Pancreas (tissue), 10 donors: Measurements from ENCODE around the gene AKR1D1. TPM values are rescaled to one million over a fixed set of nuclear protein-coding genes. Genes with fewer than 3 reads are reported as not detected.

Experiments
- ATAC-seq, 4 donors: fragments of 200-7000 bp; cut with Tn5 transposase; one replicate each; pipeline versions ENCODE4 v1.8.0 to v1.9.1; 2020; ENCODE audit warnings: mild to moderate bottlenecking in 4 of 4, moderate library complexity in 4 of 4
- DNase-seq, 6 donors: peaks; one replicate each; pipeline ENCODE4 v3.0.0-alpha.2; 2020
- FAIRE-seq: peaks from 2 replicates; lab custom pipeline; 2012; peaks lifted over from hg19 to GRCh38; lab: Jason Lieb, UNC
- H3K27ac ChIP-seq, 4 donors: fragments of 200-600 bp; sonication (generic); 1 replicate in 3 of 4; 2 replicates in 1 of 4; pipeline versions ENCODE4 v1.5.0 to v1.8.0; 2020
- H3K27me3 ChIP-seq, 4 donors: fragments of 200-600 bp; one replicate each; pipeline ENCODE4 v1.8.0; 2021
- H3K36me3 ChIP-seq, 3 donors: fragments of 200-600 bp; sonication (generic) in 1 of 3; one replicate each; pipeline versions ENCODE4 v1.5.0 to v1.8.0; 2020 to 2021
- H3K4me1 ChIP-seq, 3 donors: fragments of 200-600 bp; one replicate each; pipeline ENCODE4 v1.8.0; 2021
- H3K4me3 ChIP-seq, 4 donors: fragments of 200-600 bp; sonication (generic) in 2 of 4; one replicate each; pipeline versions ENCODE4 v1.5.0 to v1.8.0; 2020 to 2021
- H3K9me3 ChIP-seq, 4 donors: fragments of 200-600 bp; one replicate each; pipeline ENCODE4 v1.8.0; 2021
- WGBS, 2 donors: extraction: QIAGEN DNeasy Blood & Tissue Kit; methylation state at CpG; one replicate each; pipeline ENCODE4 v1.1.7; 2013; 5-methylcytosine and 5-hydroxymethylcytosine counted together
- intact Hi-C, 3 donors: fragments of 100-400 bp; cut with DNase I; formaldehyde crosslinking; loops; one replicate each; pipeline versions ENCODE4 v1.11.1 to v1.14.2; 2022
- polyA plus RNA-seq, 2 donors: library from polyadenylated mRNA; stranded (reverse); fragments of 200-250 nt; gene quantifications; one replicate each; pipeline ENCODE4 v1.2.3, GENCODE V29; 2013
- total RNA-seq, 6 donors: library from RNA; stranded (reverse); fragmentation: NEBNext Ultra II Directional in 4 of 6; extraction: Animal tissue kit (Norgen Biotek cat#: 25700) in 4 of 6; gene quantifications; one replicate each; pipeline versions ENCODE4 v1.2.1 to v1.2.4, GENCODE V29; 2021 to 2023
- TF ChIP-seq, protein P1 (sequence below), 4 donors: fragments of 200-600 bp; sonication (generic) in 3 of 4; IDR thresholded peaks; one replicate each; pipeline versions ENCODE4 v1.5.0 to v1.8.0; 2021; ENCODE audit warnings: antibody characterized with exemption in 4 of 4
- donor health status: healthy with polysubstance abuse.
- donor health status: DM: no; HTN: no; CAD: no; lungs with moderate emphysema.
- donor health status: DM: no; HTN: no; CAD: no.
- donor health status: control.
- donor health status: control.
- donor health status: Bipolar disorder and iron deficiency.
- donor health status: DM: yes; HTN: yes; CAD: no.
- donor health status: DM: no; HTN: no; CAD: no.
- donor health status: DM: no; HTN: no; CAD: no.
- donor health status: DM: yes; HTN: yes; CAD: no.

AKR1D1 gene
- total and polyA plus RNA-seq, 8 donors = 0.02 to 0.28 TPM; not detected in 6

DNA sequence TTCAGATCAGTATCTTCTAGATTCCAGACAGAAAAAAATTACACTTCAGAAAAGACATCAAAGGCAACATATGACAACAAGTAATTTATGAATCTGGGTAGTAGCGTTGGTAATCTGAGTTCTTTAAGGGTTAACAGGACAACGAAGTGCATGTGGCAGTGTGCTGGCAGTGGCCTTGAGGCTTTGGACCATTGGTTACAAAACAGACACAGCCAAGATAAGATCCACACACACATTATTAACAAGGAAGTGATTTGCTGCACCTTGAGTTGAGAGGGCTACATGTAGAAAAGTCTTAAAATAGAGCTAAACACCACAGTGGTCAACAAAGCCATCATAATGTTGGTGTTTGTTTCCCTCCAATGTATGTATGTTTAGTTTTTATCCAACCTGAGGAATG is 40.6 kb downstream of the AKR1D1 start:
- no peak for FAIRE-seq
- ATAC-seq = peak in 3 of 4 donors; percentile 30 to 73 (median 71)

GRCh38 chr7:138120140-138120827 is 44.0 kb downstream of the AKR1D1 start:
- intact Hi-C loops = no loop called here
- FAIRE-seq (no peak), ATAC-seq (no peak), DNase-seq (no peak)
- 75 to 76% methylated on average over 10 of the region's 10 CpGs for WGBS, 2 donors
- Histone ChIP-seq H3K36me3 (no peaks in the 10 kb centered on the region), H3K27ac (no peak overlapping the region), H3K4me1 (no peaks in the 10 kb centered on the region), H3K9me3 (no peaks in the 10 kb centered on the region), H3K4me3 (no peak overlapping the region), H3K27me3 (no peaks in the 10 kb centered on the region)
- TF ChIP-seq, protein P1, sequence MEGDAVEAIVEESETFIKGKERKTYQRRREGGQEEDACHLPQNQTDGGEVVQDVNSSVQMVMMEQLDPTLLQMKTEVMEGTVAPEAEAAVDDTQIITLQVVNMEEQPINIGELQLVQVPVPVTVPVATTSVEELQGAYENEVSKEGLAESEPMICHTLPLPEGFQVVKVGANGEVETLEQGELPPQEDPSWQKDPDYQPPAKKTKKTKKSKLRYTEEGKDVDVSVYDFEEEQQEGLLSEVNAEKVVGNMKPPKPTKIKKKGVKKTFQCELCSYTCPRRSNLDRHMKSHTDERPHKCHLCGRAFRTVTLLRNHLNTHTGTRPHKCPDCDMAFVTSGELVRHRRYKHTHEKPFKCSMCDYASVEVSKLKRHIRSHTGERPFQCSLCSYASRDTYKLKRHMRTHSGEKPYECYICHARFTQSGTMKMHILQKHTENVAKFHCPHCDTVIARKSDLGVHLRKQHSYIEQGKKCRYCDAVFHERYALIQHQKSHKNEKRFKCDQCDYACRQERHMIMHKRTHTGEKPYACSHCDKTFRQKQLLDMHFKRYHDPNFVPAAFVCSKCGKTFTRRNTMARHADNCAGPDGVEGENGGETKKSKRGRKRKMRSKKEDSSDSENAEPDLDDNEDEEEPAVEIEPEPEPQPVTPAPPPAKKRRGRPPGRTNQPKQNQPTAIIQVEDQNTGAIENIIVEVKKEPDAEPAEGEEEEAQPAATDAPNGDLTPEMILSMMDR (IDR thresholded peaks at IDR 0.05) = no peak

More for the DNA sequence above, 40.6 kb downstream of the AKR1D1 start:
- Histone ChIP-seq H3K27ac (no peak overlapping the region), H3K36me3 (no peaks in the 10 kb centered on the region), H3K4me3 (no peak overlapping the region), H3K27me3 (no peaks in the 10 kb centered on the region), H3K9me3 (no peaks in the 10 kb centered on the region), H3K4me1 (no peaks in the 10 kb centered on the region)
- intact Hi-C loops = no loop called here
- DNase-seq = no peak
- TF ChIP-seq, protein P1 (IDR thresholded peaks at IDR 0.05) = no peak
- WGBS, 2 donors = 14 to 15% methylated on average over 2 of the region's 2 CpGs

DNA sequence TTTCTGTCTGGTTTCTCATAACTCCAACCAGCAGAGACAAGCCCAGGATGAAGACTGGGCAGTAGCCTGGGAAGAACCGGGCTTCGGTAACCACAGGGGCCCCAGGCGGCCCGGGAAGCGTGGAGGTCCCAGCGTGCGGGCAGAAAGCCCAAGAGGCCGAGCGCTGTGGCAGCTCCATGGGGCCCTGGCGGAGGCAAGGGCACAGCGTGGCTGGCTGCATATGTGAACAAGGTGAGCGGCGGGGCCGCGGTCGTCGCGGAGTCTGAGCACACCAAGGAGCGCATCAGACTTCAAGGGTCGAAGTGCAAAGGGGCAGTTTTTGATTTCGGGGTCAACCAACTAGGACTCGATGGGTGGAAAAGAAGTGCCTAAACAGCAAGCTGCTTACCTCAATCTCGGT is 45.9 kb downstream of the AKR1D1 start:
- intact Hi-C loops = no loop called here
- 93 to 94% methylated on average over 23 of the region's 23 CpGs for WGBS, 2 donors

GRCh38 chr7:138125119-138125518 is 48.9 kb downstream of the AKR1D1 start:
- Histone ChIP-seq H3K9me3 (no peaks in the 10 kb centered on the region), H3K27me3 (no peaks in the 10 kb centered on the region), H3K4me1 (no peaks in the 10 kb centered on the region), H3K4me3 (no peak overlapping the region), H3K36me3 (no peaks in the 10 kb centered on the region), H3K27ac (no peak overlapping the region)
- no peak for FAIRE-seq
- 65 to 85% methylated on average over 2 of the region's 2 CpGs for whole genome bisulfite sequencing, 2 donors
- TF ChIP-seq, protein P1 (IDR thresholded peaks at IDR 0.05) = no peak
- intact Hi-C loops = no loop called here
- no peak for DNase-seq
- peak in 1 of 4 donors; percentile 20 for ATAC-seq

More for the DNA sequence above, 45.9 kb downstream of the AKR1D1 start:
- Histone ChIP-seq H3K9me3 (no peaks in the 10 kb centered on the region), H3K4me3 (no peak overlapping the region), H3K27me3 (no peaks in the 10 kb centered on the region), H3K4me1 (no peaks in the 10 kb centered on the region), H3K27ac (no peak overlapping the region), H3K36me3 (no peaks in the 10 kb centered on the region)
- DNase-seq (peak in 1 of 6 donors; percentile 27), ATAC-seq (no peak), FAIRE-seq (no peak)
- TF ChIP-seq, protein P1 (IDR thresholded peaks at IDR 0.05) = no peak

DNA sequence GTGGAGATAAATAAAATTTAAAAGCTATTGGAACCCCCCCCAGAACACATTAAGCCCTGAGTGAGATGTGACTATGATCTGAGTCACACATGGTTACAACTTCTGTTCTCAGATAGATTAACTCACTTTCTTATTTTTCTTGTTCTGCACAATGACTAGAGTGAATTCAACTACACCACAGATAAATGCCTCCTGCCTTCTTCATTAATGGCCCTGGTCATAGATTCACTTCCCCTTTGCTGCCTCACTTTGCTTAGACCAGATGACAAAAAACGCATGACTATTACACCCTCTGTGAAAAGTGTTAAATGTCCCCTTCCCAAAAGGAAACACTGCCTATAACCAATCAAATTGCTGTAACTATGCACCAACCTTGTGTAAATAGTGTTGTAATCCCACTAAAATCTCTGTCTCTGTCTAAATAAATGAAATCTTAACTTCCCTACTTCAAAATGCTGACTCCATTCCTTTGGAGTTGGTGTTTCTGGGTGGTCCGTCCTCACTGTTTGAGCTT is 49.4 kb downstream of the AKR1D1 start:
- Histone ChIP-seq H3K27ac (no peak overlapping the region), H3K27me3 (no peaks in the 10 kb centered on the region), H3K4me3 (no peak overlapping the region), H3K4me1 (no peaks in the 10 kb centered on the region), H3K36me3 (no peaks in the 10 kb centered on the region), H3K9me3 (no peaks in the 10 kb centered on the region)
- 67 to 71% methylated on average over 2 of the region's 2 CpGs for WGBS, 2 donors
- no peak for FAIRE-seq
- TF ChIP-seq, protein P1 (IDR thresholded peaks at IDR 0.05) = no peak
- intact Hi-C loops = no loop called here
- DNase-seq = no peak
- peak in 2 of 4 donors; percentile 58 to 78 for ATAC-seq
